ENCODE measurements around the gene TDRD9.

The TDRD9 gene

GRCh38 chr14:104041430-104042104, 113.3 kb downstream of the TDRD9 start:
- Histone ChIP-seq H4K20me1 (ENCODE audit: insufficient read depth, low read length) (no peaks in the 10 kb centered on the region), H3K36me3 (replicated peaks; ENCODE audit: insufficient read depth, low read length) (no peaks in the 10 kb centered on the region), H2AFZ (ENCODE audit: low read length) (no peak overlapping the region), H3K27ac (ENCODE audit: low read length) (no peak overlapping the region), H3F3A (ENCODE audit: insufficient read depth, low read length) (no peaks in the 10 kb centered on the region), H3K27me3 (replicated peaks; ENCODE audit: insufficient read depth, low read length) (peaks cover 9% of the 10 kb centered on the region), H3K4me2 (ENCODE audit: low read depth, low read length) (no peak overlapping the region), H3K9ac (ENCODE audit: low read length) (no peak overlapping the region), H3K9me3 (replicated peaks; ENCODE audit: insufficient read depth, low read length) (no peaks in the 10 kb centered on the region), H3K79me2 (ENCODE audit: low read length) (no peaks in the 10 kb centered on the region), H3K4me1 (ENCODE audit: low read length) (no peaks in the 10 kb centered on the region), H3K9me2 (replicated peaks; ENCODE audit: insufficient read depth, low read length) (no peaks in the 10 kb centered on the region), H3K4me3 (ENCODE audit: low read length) (no peak overlapping the region)
- TF ChIP-seq EZH2phosphoT487 (IDR thresholded peaks at IDR 0.05; ENCODE audit: low read length) (no peak), EZH2 (optimal IDR thresholded peaks at IDR 0.05; ENCODE audit: low read depth, low read length) (no peak), CTCF (IDR thresholded peaks at IDR 0.05; ENCODE audit: low read length) (no peak)
- DNase-seq: no peak

GRCh38 chr14:104044016-104044415, 115.8 kb downstream of the TDRD9 start:
- H3K27ac ChIP-seq (ENCODE audit: low read length): no peak overlapping the region
- no peaks in the 10 kb centered on the region for H4K20me1 ChIP-seq (ENCODE audit: insufficient read depth, low read length)
- no peak overlapping the region for H3K4me2 ChIP-seq (ENCODE audit: low read depth, low read length)
- no peaks in the 10 kb centered on the region for H3K9me3 ChIP-seq (replicated peaks; ENCODE audit: insufficient read depth, low read length)
- no peak overlapping the region for H3K4me3 ChIP-seq (ENCODE audit: low read length)
- H3K79me2 ChIP-seq (ENCODE audit: low read length): no peaks in the 10 kb centered on the region
- H3K36me3 ChIP-seq (replicated peaks; ENCODE audit: insufficient read depth, low read length): no peaks in the 10 kb centered on the region
- no peak overlapping the region for H2AFZ ChIP-seq (ENCODE audit: low read length)
- H3K27me3 ChIP-seq (replicated peaks; ENCODE audit: insufficient read depth, low read length): peaks cover 9% of the 10 kb centered on the region
- no peak overlapping the region for H3K9ac ChIP-seq (ENCODE audit: low read length)
- no peak for DNase-seq
- no peak for TF ChIP-seq EZH2 (optimal IDR thresholded peaks at IDR 0.05; ENCODE audit: low read depth, low read length)
- TF ChIP-seq EZH2phosphoT487 (IDR thresholded peaks at IDR 0.05; ENCODE audit: low read length): no peak
- TF ChIP-seq CTCF (IDR thresholded peaks at IDR 0.05; ENCODE audit: low read length): no peak
- H3K9me2 ChIP-seq (replicated peaks; ENCODE audit: insufficient read depth, low read length): no peaks in the 10 kb centered on the region
- no peaks in the 10 kb centered on the region for H3K4me1 ChIP-seq (ENCODE audit: low read length)
- H3F3A ChIP-seq (ENCODE audit: insufficient read depth, low read length): no peaks in the 10 kb centered on the region

- no peak overlapping the region for H2AFZ ChIP-seq (ENCODE audit: low read length)
- H3K9ac ChIP-seq (ENCODE audit: low read length): no peak overlapping the region
- no peak for DNase-seq
- no peak overlapping the region for H3K4me3 ChIP-seq (ENCODE audit: low read length)
- no peaks in the 10 kb centered on the region for H3K9me3 ChIP-seq (replicated peaks; ENCODE audit: insufficient read depth, low read length)
- no peaks in the 10 kb centered on the region for H3F3A ChIP-seq (ENCODE audit: insufficient read depth, low read length)
- H3K79me2 ChIP-seq (ENCODE audit: low read length): no peaks in the 10 kb centered on the region
- H3K36me3 ChIP-seq (replicated peaks; ENCODE audit: insufficient read depth, low read length): no peaks in the 10 kb centered on the region
- no peaks in the 10 kb centered on the region for H3K4me1 ChIP-seq (ENCODE audit: low read length)
- H4K20me1 ChIP-seq (ENCODE audit: insufficient read depth, low read length): no peaks in the 10 kb centered on the region
- no peak overlapping the region for H3K27ac ChIP-seq (ENCODE audit: low read length)
- H3K4me2 ChIP-seq (ENCODE audit: low read depth, low read length): no peak overlapping the region
- H3K27me3 ChIP-seq (replicated peaks; ENCODE audit: insufficient read depth, low read length): peaks cover 6% of the 10 kb centered on the region
- TF ChIP-seq EZH2 (optimal IDR thresholded peaks at IDR 0.05; ENCODE audit: low read depth, low read length) (no peak), CTCF (IDR thresholded peaks at IDR 0.05; ENCODE audit: low read length) (no peak), EZH2phosphoT487 (IDR thresholded peaks at IDR 0.05; ENCODE audit: low read length) (no peak)
- no peaks in the 10 kb centered on the region for H3K9me2 ChIP-seq (replicated peaks; ENCODE audit: insufficient read depth, low read length)
These were observed 119.5 kb downstream of the TDRD9 start for GRCh38 chr14:104047761-104048160.

All from MM.1S (cell line).